Measurements from ENCODE around the gene MAP4K1. TPM values are rescaled to one million over a fixed set of nuclear protein-coding genes. Genes with fewer than 3 reads are reported as not detected.

Gene MAP4K1
- total RNA-seq, 4 donors from 2014 or later: 0.68 to 2.8 (median 1.8) TPM

DNA sequence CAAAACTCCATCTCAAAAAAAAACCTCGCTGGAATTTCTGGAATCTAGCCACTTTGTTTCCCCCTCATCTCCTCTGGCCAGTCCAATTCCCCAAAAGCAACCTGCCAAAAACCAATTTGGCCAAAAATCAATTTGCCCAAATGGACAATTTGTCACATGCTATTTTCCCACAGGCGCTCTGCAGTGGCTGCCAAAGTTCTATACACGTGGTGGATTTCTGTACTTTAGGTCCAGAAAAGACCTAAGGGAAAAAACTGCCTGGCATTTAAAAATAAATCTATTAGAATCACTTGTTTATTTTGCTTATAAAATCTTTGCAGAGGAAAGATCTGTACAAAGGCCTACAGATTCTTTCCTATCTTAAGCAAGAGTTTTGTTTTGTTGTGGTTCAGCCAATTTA lies 79.4 kb downstream of the MAP4K1 start:
- Histone ChIP-seq H3K27ac (no peak overlapping the region), H3K27me3 (no peaks in the 10 kb centered on the region), H3K4me1 (peaks cover 7% of the 10 kb centered on the region), H3K36me3 (no peaks in the 10 kb centered on the region), H3K9me3 (peaks cover 5% of the 10 kb centered on the region), H3K4me3 (no peak overlapping the region)
- 31% methylated on average over 3 of the region's 3 CpGs for WGBS
- DNase-seq (ENCODE audit: low spot score in 2 of 2): no peak
- TF ChIP-seq, protein P1, sequence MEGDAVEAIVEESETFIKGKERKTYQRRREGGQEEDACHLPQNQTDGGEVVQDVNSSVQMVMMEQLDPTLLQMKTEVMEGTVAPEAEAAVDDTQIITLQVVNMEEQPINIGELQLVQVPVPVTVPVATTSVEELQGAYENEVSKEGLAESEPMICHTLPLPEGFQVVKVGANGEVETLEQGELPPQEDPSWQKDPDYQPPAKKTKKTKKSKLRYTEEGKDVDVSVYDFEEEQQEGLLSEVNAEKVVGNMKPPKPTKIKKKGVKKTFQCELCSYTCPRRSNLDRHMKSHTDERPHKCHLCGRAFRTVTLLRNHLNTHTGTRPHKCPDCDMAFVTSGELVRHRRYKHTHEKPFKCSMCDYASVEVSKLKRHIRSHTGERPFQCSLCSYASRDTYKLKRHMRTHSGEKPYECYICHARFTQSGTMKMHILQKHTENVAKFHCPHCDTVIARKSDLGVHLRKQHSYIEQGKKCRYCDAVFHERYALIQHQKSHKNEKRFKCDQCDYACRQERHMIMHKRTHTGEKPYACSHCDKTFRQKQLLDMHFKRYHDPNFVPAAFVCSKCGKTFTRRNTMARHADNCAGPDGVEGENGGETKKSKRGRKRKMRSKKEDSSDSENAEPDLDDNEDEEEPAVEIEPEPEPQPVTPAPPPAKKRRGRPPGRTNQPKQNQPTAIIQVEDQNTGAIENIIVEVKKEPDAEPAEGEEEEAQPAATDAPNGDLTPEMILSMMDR (IDR thresholded peaks at IDR 0.05): no peak
- TF ChIP-seq POLR2AphosphoS5 (IDR thresholded peaks at IDR 0.05) (no peak), EP300 (IDR thresholded peaks at IDR 0.05) (no peak), POLR2A (IDR thresholded peaks at IDR 0.05) (no peak)

Other genes starting within 250 kb of the MAP4K1 start
- 100 to 1,000 TPM; 190 to 303 (median 296) TPM for gene PSMD8, start 243.4 kb downstream of the MAP4K1 start, total RNA-seq
- gene GGN, start 229.9 kb downstream of the MAP4K1 start, total RNA-seq: under 1 TPM in 3 of 4 donors, not detected in 1; 0.26 to 0.68 (median 0.60) TPM
- gene SPRED3, start 229.3 kb downstream of the MAP4K1 start, total RNA-seq: 1 to 10 TPM in 2 of 4 donors, under 1 TPM in 2; 0.44 to 3.5 (median 1.2) TPM
- gene FAM98C, start 214.9 kb downstream of the MAP4K1 start, total RNA-seq: 10 to 100 TPM; 32.6 to 45.6 (median 36.7) TPM
- gene RASGRP4, start 191.7 kb downstream of the MAP4K1 start, total RNA-seq: 1 to 10 TPM in 3 of 4 donors, under 1 TPM in 1; 0.91 to 2.3 (median 1.6) TPM
- 10 to 100 TPM in 3 of 4 donors, 1 to 10 TPM in 1; 8.4 to 26.1 (median 13.1) TPM for gene RYR1, start 184.3 kb downstream of the MAP4K1 start, total RNA-seq
- 100 to 1,000 TPM; 274 to 587 (median 557) TPM for gene EIF3K, start 1.2 kb upstream of the MAP4K1 start, total RNA-seq
- gene ACTN4, start 29.7 kb upstream of the MAP4K1 start, total RNA-seq: 100 to 1,000 TPM; 475 to 520 (median 507) TPM
- 10 to 100 TPM in 3 of 4 donors, 1 to 10 TPM in 1; 8.0 to 31.3 (median 15.7) TPM for gene CAPN12, start 126.5 kb upstream of the MAP4K1 start, total RNA-seq
- gene LGALS7, start 155.6 kb upstream of the MAP4K1 start, total RNA-seq: 1,000 to 10,000 TPM in 1 of 4 donors, 100 to 1,000 TPM in 2, 10 to 100 TPM in 1; 51.3 to 1,491 (median 446) TPM
- 1,000 to 10,000 TPM; 1,712 to 6,564 (median 4,773) TPM for gene LGALS7B, start 171.2 kb upstream of the MAP4K1 start, total RNA-seq
- gene LGALS4, start 195.0 kb upstream of the MAP4K1 start, total RNA-seq: 1 to 10 TPM in 3 of 4 donors, under 1 TPM in 1; 0.39 to 8.2 (median 1.6) TPM
- gene ECH1, start 213.8 kb upstream of the MAP4K1 start, total RNA-seq: 100 to 1,000 TPM in 1 of 4 donors, 10 to 100 TPM in 3; 77.6 to 250 (median 86.4) TPM
- 100 to 1,000 TPM; 178 to 227 (median 200) TPM for gene HNRNPL, start 232.0 kb upstream of the MAP4K1 start, total RNA-seq

Measured in suprapubic skin (tissue), 4 donors.